Neural cell (in vitro differentiated cells): ENCODE measurements around the gene MPPED2. TPM values are rescaled to one million over a fixed set of nuclear protein-coding genes. Genes with fewer than 3 reads are reported as not detected.

Source experiments
- H2AFZ ChIP-seq: fragments of 200-600, 300-800 bp; sonication (generic), shearing (Covaris generic); 2 replicates; pipeline ENCODE4 v1.6.0; 2014; ENCODE audit warnings: low read depth, mild to moderate bottlenecking, antibody characterized with exemption, low read length, moderate library complexity
- H3F3A ChIP-seq: fragments of 200-600 bp; shearing (Covaris generic); 2 replicates; pipeline ENCODE4 v1.6.1; 2016; ENCODE audit warnings: mild to moderate bottlenecking, moderate library complexity, mixed read lengths, antibody characterized with exemption, low read length; ENCODE audit not compliant: insufficient read depth, poor library complexity, severe bottlenecking
- H3K27ac ChIP-seq: fragments of 200-600, 300-800 bp; sonication (generic), shearing (Covaris generic); 2 replicates; pipeline ENCODE4 v1.5.1; 2014; ENCODE audit warnings: mild to moderate bottlenecking, low read length, moderate library complexity
- H3K27me3 ChIP-seq: fragments of 300-800, 200-600 bp; sonication (generic), shearing (Covaris generic); 2 replicates; pipeline ENCODE4 v1.6.0; 2014; ENCODE audit warnings: mild to moderate bottlenecking, low read depth, low read length, moderate library complexity; ENCODE audit not compliant: insufficient read depth
- H3K36me3 ChIP-seq: fragments of 300-800, 200-600 bp; sonication (generic), shearing (Covaris generic); 2 replicates; pipeline ENCODE4 v1.5.1; 2014; ENCODE audit warnings: mild to moderate bottlenecking, antibody characterized with exemption, low read length, moderate library complexity; ENCODE audit not compliant: insufficient read depth
- H3K4me2 ChIP-seq: fragments of 300-800, 200-600 bp; sonication (generic), shearing (Covaris generic); 2 replicates; pipeline ENCODE4 v1.6.0; 2014; ENCODE audit warnings: mild to moderate bottlenecking, low read length
- H3K4me3 ChIP-seq: fragments of 300-800, 200-600 bp; sonication (generic), shearing (Covaris generic); 2 replicates; pipeline ENCODE4 v1.5.1; 2014; ENCODE audit warnings: mild to moderate bottlenecking, low read length, moderate library complexity
- H3K79me2 ChIP-seq: fragments of 200-600 bp; shearing (Covaris generic); replicated peaks from 2 replicates; pipeline ENCODE4 v1.6.0; 2014; ENCODE audit warnings: mild to moderate bottlenecking, low read length, moderate library complexity; ENCODE audit not compliant: insufficient read depth
- H3K9ac ChIP-seq: fragments of 300-800, 200-600 bp; sonication (generic), shearing (Covaris generic); 2 replicates; pipeline ENCODE4 v1.6.1; 2016; ENCODE audit warnings: mild to moderate bottlenecking, low read length, mixed read lengths
- H3K9me2 ChIP-seq: fragments of 200-600 bp; shearing (Covaris generic); 2 replicates; pipeline ENCODE4 v1.6.1; 2016; ENCODE audit warnings: mild to moderate bottlenecking, low read length, mixed read lengths; ENCODE audit not compliant: insufficient read depth
- H3K9me3 ChIP-seq: fragments of 200-600, 300-800 bp; sonication (generic), shearing (Covaris generic); 2 replicates; pipeline ENCODE4 v1.6.1; 2016; ENCODE audit warnings: mild to moderate bottlenecking, mixed run types, low read length, moderate library complexity, mixed read lengths
- H4K20me1 ChIP-seq: fragments of 200-600 bp; shearing (Covaris generic); 2 replicates; pipeline ENCODE4 v1.6.1; 2016; ENCODE audit warnings: mild to moderate bottlenecking, mixed run types; ENCODE audit not compliant: insufficient read depth
- CTCF ChIP-seq: fragments of 450-650 bp; IDR thresholded peaks from 2 replicates; pipeline ENCODE4 v1.5.1; 2014; ENCODE audit warnings: antibody characterized with exemption, mild to moderate bottlenecking, moderate library complexity; ENCODE audit not compliant: poor library complexity, severe bottlenecking
- EP300 ChIP-seq: fragments of 450-650 bp; conservative IDR thresholded peaks from 2 replicates; pipeline ENCODE4 v1.6.1; 2014; ENCODE audit warnings: antibody characterized with exemption, mild to moderate bottlenecking, moderate library complexity; ENCODE audit not compliant: poor library complexity, severe bottlenecking
- EZH2 ChIP-seq: fragments of 200-600, 300-800 bp; shearing (Covaris generic), sonication (generic); IDR thresholded peaks from 2 replicates; pipeline ENCODE4 v1.6.1; 2014; ENCODE audit warnings: antibody characterized with exemption, low read length, borderline replicate concordance, mild to moderate bottlenecking; ENCODE audit not compliant: insufficient read depth, poor library complexity, severe bottlenecking
- MXI1 ChIP-seq: fragments of 450-650 bp; conservative IDR thresholded peaks from 2 replicates; pipeline ENCODE4 v1.6.1; 2014; ENCODE audit warnings: antibody characterized with exemption, mild to moderate bottlenecking; ENCODE audit not compliant: poor library complexity, severe bottlenecking
- POLR2AphosphoS5 ChIP-seq: IDR thresholded peaks from 2 replicates; pipeline ENCODE4 v1.6.1; 2012
- RAD21 ChIP-seq: fragments of 450-650 bp; conservative IDR thresholded peaks from 2 replicates; pipeline ENCODE4 v1.6.1; 2014; ENCODE audit warnings: antibody characterized with exemption, mild to moderate bottlenecking, moderate library complexity
- REST ChIP-seq: IDR thresholded peaks from 2 replicates; pipeline ENCODE4 v1.6.1; 2012; ENCODE audit warnings: borderline replicate concordance
- SMC3 ChIP-seq: fragments of 450-650 bp; conservative IDR thresholded peaks from 2 replicates; pipeline ENCODE4 v1.6.1; 2014; ENCODE audit warnings: antibody characterized with exemption, mild to moderate bottlenecking, moderate library complexity; ENCODE audit not compliant: poor library complexity
- TAF1 ChIP-seq: IDR thresholded peaks from 2 replicates; pipeline ENCODE4 v1.6.1; 2012; ENCODE audit warnings: low read depth
- polyA plus RNA-seq: library from polyadenylated mRNA; depleted of rRNA; stranded (reverse); fragments of >200 nt; gene quantifications from 2 replicates; pipeline ENCODE4 v1.2.3, GENCODE V29; 2014

The MPPED2 gene
- polyA plus RNA-seq, 1 donor from 2014 or later: 99.7 TPM

GRCh38 chr11:30440510-30440909 lies 145.6 kb downstream of the MPPED2 start:
- Histone ChIP-seq H3K27me3 (no peaks in the 10 kb centered on the region), H3K4me3 (no peak overlapping the region), H3K9ac (no peak overlapping the region), H4K20me1 (no peaks in the 10 kb centered on the region), H3K4me2 (no peak overlapping the region), H3K36me3 (no peaks in the 10 kb centered on the region), H3K27ac (no peak overlapping the region), H3K9me3 (no peaks in the 10 kb centered on the region), H3K9me2 (no peaks in the 10 kb centered on the region), H3K79me2 (peaks cover 3% of the 10 kb centered on the region), H2AFZ (no peak overlapping the region), H3F3A (no peaks in the 10 kb centered on the region)
- TF ChIP-seq TAF1: no peak

GRCh38 chr11:30436801-30437200 lies 149.4 kb downstream of the MPPED2 start:
- no peak overlapping the region for H3K4me2 ChIP-seq
- no peaks in the 10 kb centered on the region for H3K9me3 ChIP-seq
- no peak overlapping the region for H2AFZ ChIP-seq
- TF ChIP-seq MXI1: no peak
- no peak for TF ChIP-seq CTCF
- TF ChIP-seq EZH2: no peak
- H4K20me1 ChIP-seq: no peaks in the 10 kb centered on the region
- H3K9me2 ChIP-seq: no peaks in the 10 kb centered on the region
- H3K27me3 ChIP-seq: no peaks in the 10 kb centered on the region
- no peaks in the 10 kb centered on the region for H3K36me3 ChIP-seq
- no peaks in the 10 kb centered on the region for H3K79me2 ChIP-seq
- no peak overlapping the region for H3K4me3 ChIP-seq
- no peaks in the 10 kb centered on the region for H3F3A ChIP-seq
- H3K27ac ChIP-seq: no peak overlapping the region
- no peak overlapping the region for H3K9ac ChIP-seq

GRCh38 chr11:30435488-30435887 lies 150.7 kb downstream of the MPPED2 start:
- Histone ChIP-seq H3K27ac (no peak overlapping the region), H3K9ac (no peak overlapping the region), H3K27me3 (no peaks in the 10 kb centered on the region), H3K4me3 (no peak overlapping the region), H3K9me2 (no peaks in the 10 kb centered on the region), H3F3A (no peaks in the 10 kb centered on the region), H3K36me3 (no peaks in the 10 kb centered on the region), H3K4me2 (no peak overlapping the region), H3K79me2 (no peaks in the 10 kb centered on the region), H4K20me1 (no peaks in the 10 kb centered on the region), H3K9me3 (no peaks in the 10 kb centered on the region), H2AFZ (no peak overlapping the region)
- TF ChIP-seq POLR2AphosphoS5 (no peak), MXI1 (no peak), EP300 (no peak), RAD21 (no peak), SMC3 (no peak), TAF1 (no peak), EZH2 (no peak), REST (no peak)
